Stimulated activated naive CD8-positive, alpha-beta T cell treated with anti-CD3 and anti-CD28 coated beads, Interleukin-15, Interleukin-2, amounts not matched to agents 100 ng/mL and 50 ng/mL, for 24 hours (primary cell): Measurements from ENCODE around the gene PHC3.

Experiments used
- H3K27ac Mint-ChIP-seq: one replicate; pipeline ENCODE4 v1.8.0; 2021; ENCODE audit warnings: mild to moderate bottlenecking, mixed read lengths
- H3K27me3 Mint-ChIP-seq: one replicate; pipeline ENCODE4 v1.8.0; 2021; ENCODE audit warnings: mixed read lengths
- H3K36me3 Mint-ChIP-seq: one replicate; pipeline ENCODE4 v1.8.0; 2021; ENCODE audit warnings: low read depth, mixed read lengths
- H3K4me1 Mint-ChIP-seq: one replicate; pipeline ENCODE4 v1.8.0; 2021; ENCODE audit warnings: low read depth, mixed read lengths
- H3K4me3 Mint-ChIP-seq: one replicate; pipeline ENCODE4 v1.8.0; 2021; ENCODE audit warnings: mild to moderate bottlenecking, mixed read lengths
- H3K9me3 Mint-ChIP-seq: one replicate; pipeline ENCODE4 v1.8.0; 2021; ENCODE audit warnings: mixed read lengths

The PHC3 gene

DNA sequence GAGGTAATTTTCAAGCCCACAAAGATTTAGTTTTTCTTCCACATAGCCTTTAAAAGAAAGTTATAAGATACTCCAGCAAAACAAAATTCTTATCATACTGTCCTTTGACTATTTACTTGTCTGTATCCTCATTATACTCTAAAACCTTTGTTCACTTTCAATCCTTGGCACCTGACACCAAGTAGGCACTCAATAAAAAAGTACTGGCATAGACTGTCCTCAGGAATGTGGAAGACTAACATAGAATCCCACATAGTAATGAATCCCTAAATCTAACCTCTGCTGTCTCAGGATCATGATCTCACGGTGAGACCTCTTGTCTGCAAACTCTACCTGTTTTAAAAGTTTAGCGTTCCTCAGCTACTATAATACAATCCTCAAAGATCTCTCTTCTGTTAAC is 21.6 kb downstream of the PHC3 start:
- H3K4me1 Mint-ChIP-seq: peaks cover 77% of the 10 kb centered on the region

DNA sequence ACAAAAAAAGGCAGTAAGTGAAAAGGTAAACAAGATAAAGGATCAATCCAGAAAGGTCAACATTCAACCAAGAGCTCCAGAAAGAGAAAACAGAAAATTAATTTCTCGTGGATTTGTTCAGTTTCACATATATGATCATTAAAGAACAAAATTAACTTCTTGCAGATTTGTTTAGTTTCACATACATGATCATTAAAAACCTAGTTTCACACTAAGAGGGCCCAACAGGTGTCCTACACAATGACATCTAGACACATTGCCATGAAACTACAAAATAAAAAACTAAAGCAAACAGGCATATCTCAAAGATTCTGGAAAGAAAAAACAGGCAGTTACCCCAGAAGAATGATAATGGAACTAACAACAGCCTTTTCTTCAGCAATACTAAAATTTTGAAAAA is 22.1 kb downstream of the PHC3 start:
- H3K4me1 Mint-ChIP-seq: peaks cover 77% of the 10 kb centered on the region
- peak overlapping the region; percentile 73 for H3K27ac Mint-ChIP-seq
- H3K9me3 Mint-ChIP-seq: peaks cover 4% of the 10 kb centered on the region
- H3K27me3 Mint-ChIP-seq: no peaks in the 10 kb centered on the region
- H3K36me3 Mint-ChIP-seq: peaks cover 76% of the 10 kb centered on the region
- H3K4me3 Mint-ChIP-seq: no peak overlapping the region

More for the DNA sequence above, 21.6 kb downstream of the PHC3 start:
- no peak overlapping the region for H3K4me3 Mint-ChIP-seq
- peaks cover 76% of the 10 kb centered on the region for H3K36me3 Mint-ChIP-seq
- H3K9me3 Mint-ChIP-seq: peaks cover 4% of the 10 kb centered on the region
- peak overlapping the region; percentile 14 for H3K27ac Mint-ChIP-seq
- no peaks in the 10 kb centered on the region for H3K27me3 Mint-ChIP-seq

DNA sequence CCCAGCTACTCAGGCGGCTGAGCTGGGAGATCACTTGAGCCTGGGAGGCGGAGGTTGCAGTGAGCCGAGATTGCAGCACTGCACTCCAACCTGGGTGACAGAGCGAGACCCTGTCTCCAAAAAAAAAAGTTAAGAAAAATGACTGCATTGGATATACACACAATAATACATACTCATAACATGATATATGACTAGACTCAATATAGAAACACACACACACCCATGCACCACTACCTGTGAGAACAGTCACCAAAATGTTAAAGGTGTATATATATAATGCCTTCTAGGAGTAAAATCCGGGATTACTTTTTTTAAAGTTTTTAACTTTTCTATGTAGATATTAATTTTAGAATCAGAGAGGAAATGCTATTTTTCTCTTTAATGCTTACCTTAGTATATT is 25.9 kb downstream of the PHC3 start:
- peaks cover 66% of the 10 kb centered on the region for H3K4me1 Mint-ChIP-seq
- H3K27ac Mint-ChIP-seq: no peak overlapping the region
- peaks cover 53% of the 10 kb centered on the region for H3K36me3 Mint-ChIP-seq
- H3K4me3 Mint-ChIP-seq: no peak overlapping the region
- H3K27me3 Mint-ChIP-seq: no peaks in the 10 kb centered on the region
- no peaks in the 10 kb centered on the region for H3K9me3 Mint-ChIP-seq

DNA sequence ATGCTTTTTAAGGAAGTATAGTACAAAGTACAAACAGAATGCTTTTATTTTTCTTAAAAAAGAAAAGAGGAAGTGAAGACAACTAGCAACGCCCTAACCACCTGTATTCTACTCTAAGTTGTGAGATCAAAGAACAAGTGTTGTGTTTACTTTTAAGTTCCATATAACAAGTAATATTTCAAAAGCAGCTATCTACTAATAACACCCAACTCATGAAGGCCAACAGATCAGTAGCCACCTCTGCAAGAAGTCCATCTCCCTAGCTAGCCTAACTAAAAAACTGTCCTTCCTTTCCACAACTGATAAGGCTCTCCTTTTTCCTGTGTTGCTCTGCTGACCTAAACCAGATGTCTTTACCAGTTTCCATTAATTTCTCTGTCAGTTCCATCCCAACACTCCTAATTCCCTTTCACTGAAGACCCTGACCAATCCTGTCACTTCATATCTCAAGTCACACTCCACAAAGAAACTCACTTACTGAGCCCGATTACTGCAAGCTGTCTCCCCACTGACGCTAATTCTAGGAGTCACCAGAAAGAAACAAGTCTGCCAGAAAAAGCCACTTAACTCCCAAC is 26.9 kb downstream of the PHC3 start:
- H3K27me3 Mint-ChIP-seq: no peaks in the 10 kb centered on the region
- H3K4me3 Mint-ChIP-seq: peak overlapping the region; percentile 38
- peak overlapping the region; percentile 69 for H3K27ac Mint-ChIP-seq
- H3K9me3 Mint-ChIP-seq: no peaks in the 10 kb centered on the region
- H3K4me1 Mint-ChIP-seq: peaks cover 61% of the 10 kb centered on the region
- H3K36me3 Mint-ChIP-seq: peaks cover 54% of the 10 kb centered on the region

DNA sequence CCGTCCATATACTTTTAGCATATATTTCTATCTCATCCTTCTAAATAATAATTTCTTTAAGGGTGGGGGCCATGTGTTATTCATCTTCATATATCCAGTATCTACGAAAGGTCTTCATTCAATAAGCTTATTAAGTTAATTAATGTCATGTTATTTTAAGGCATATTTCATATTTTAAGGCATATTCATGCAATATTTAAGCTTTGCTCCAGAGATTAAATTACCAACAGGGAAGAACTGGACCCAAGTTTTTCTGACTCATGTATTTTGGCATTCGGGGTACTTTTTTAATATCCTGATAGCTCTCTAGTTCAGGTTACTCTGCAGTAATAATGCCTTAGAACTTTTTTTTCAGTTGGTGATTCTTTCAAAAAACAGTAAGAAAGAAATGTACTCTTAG is 27.4 kb downstream of the PHC3 start:
- H3K27ac Mint-ChIP-seq: peak overlapping the region; percentile 69
- peaks cover 56% of the 10 kb centered on the region for H3K4me1 Mint-ChIP-seq
- H3K4me3 Mint-ChIP-seq: no peak overlapping the region
- peaks cover 51% of the 10 kb centered on the region for H3K36me3 Mint-ChIP-seq
- H3K27me3 Mint-ChIP-seq: no peaks in the 10 kb centered on the region
- H3K9me3 Mint-ChIP-seq: no peaks in the 10 kb centered on the region

DNA sequence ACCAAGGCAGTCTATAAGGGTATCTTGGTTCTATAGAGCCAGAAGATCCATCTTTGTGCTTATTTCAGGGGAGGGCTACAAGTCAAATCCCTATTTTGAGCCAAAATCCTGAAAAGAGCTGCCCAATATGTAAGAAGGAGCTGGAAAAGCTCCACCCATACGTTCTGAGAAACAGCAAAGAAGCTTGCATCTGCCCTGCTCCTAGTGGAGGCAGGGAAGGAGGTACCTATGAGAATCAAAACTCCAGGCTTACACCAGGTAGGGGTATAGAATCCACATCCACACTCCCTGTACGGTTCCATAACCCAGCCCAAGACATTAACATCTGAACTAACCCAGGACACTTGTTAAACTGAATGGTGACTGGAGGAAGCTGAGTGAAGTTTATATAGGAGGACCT is 30.0 kb downstream of the PHC3 start:
- Mint-ChIP-seq H3K27ac (no peak overlapping the region), H3K36me3 (peaks cover 52% of the 10 kb centered on the region), H3K4me1 (peaks cover 43% of the 10 kb centered on the region), H3K27me3 (no peaks in the 10 kb centered on the region), H3K4me3 (no peak overlapping the region), H3K9me3 (no peaks in the 10 kb centered on the region)

GRCh38 chr3:170149016-170149415 is 32.5 kb downstream of the PHC3 start:
- H3K4me1 Mint-ChIP-seq: peaks cover 44% of the 10 kb centered on the region
- no peak overlapping the region for H3K4me3 Mint-ChIP-seq
- no peaks in the 10 kb centered on the region for H3K9me3 Mint-ChIP-seq
- no peak overlapping the region for H3K27ac Mint-ChIP-seq
- peaks cover 56% of the 10 kb centered on the region for H3K36me3 Mint-ChIP-seq
- H3K27me3 Mint-ChIP-seq: no peaks in the 10 kb centered on the region

DNA sequence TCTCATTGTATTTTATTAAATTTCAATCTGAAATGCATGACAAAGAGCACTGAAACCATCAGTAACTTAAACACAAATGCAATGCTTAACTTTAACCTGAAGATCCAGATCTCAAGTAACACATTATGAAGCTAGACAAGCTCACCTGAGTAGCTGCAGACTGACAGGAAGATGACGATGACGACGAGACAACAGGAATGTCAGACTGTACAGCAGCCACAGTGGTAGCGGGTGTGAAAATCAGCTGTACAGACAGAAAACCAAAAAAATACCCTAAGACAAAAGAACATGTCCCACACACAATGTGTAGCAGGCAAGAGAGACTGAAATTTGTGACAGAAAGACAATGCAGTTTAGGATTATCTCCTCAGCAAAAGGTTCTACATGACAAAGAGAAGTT is 36.3 kb downstream of the PHC3 start:
- H3K4me1 Mint-ChIP-seq: peaks cover 27% of the 10 kb centered on the region

GRCh38 chr3:170144437-170144843 is 37.1 kb downstream of the PHC3 start:
- Mint-ChIP-seq H3K27me3 (no peaks in the 10 kb centered on the region), H3K36me3 (peaks cover 49% of the 10 kb centered on the region), H3K4me3 (no peak overlapping the region), H3K9me3 (no peaks in the 10 kb centered on the region), H3K4me1 (peaks cover 26% of the 10 kb centered on the region), H3K27ac (no peak overlapping the region)

More for the DNA sequence above, 36.3 kb downstream of the PHC3 start:
- H3K27me3 Mint-ChIP-seq: no peaks in the 10 kb centered on the region
- peak overlapping the region; percentile 28 for H3K27ac Mint-ChIP-seq
- H3K9me3 Mint-ChIP-seq: no peaks in the 10 kb centered on the region
- H3K4me3 Mint-ChIP-seq: no peak overlapping the region
- H3K36me3 Mint-ChIP-seq: peaks cover 53% of the 10 kb centered on the region

GRCh38 chr3:170142373-170142772 is 39.2 kb downstream of the PHC3 start:
- no peaks in the 10 kb centered on the region for H3K27me3 Mint-ChIP-seq
- peaks cover 31% of the 10 kb centered on the region for H3K4me1 Mint-ChIP-seq
- H3K27ac Mint-ChIP-seq: no peak overlapping the region
- peaks cover 42% of the 10 kb centered on the region for H3K36me3 Mint-ChIP-seq
- no peaks in the 10 kb centered on the region for H3K9me3 Mint-ChIP-seq
- H3K4me3 Mint-ChIP-seq: no peak overlapping the region

DNA sequence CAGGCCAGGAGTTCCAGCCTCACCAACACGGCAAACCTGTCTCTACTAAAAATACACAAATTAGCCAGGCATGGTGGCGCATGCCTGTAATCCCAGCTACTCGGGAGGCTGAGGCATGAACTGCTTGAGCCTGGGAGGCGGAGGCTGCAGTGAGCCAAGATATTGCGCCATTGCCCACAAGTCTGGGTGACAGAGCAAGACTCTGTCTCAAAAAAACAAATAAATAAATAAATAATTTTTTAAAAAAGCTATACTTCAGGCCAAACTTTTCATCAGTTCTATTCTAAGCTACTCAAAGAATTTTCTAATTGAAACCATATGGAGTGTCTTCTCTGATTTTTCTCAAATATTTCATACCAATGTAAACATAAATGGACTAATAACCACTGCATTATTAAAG is 43.5 kb downstream of the PHC3 start:
- Mint-ChIP-seq H3K27me3 (no peaks in the 10 kb centered on the region), H3K9me3 (peaks cover 3% of the 10 kb centered on the region), H3K27ac (no peak overlapping the region), H3K4me1 (peaks cover 20% of the 10 kb centered on the region), H3K36me3 (peaks cover 60% of the 10 kb centered on the region), H3K4me3 (no peak overlapping the region)

GRCh38 chr3:170132335-170132734 is 49.2 kb downstream of the PHC3 start:
- Mint-ChIP-seq H3K36me3 (peaks cover 77% of the 10 kb centered on the region), H3K9me3 (peaks cover 3% of the 10 kb centered on the region), H3K4me3 (no peak overlapping the region), H3K27me3 (no peaks in the 10 kb centered on the region), H3K27ac (peak overlapping the region; percentile 75), H3K4me1 (peaks cover 50% of the 10 kb centered on the region)

GRCh38 chr3:170130532-170130931 is 51.0 kb downstream of the PHC3 start:
- Mint-ChIP-seq H3K27me3 (no peaks in the 10 kb centered on the region), H3K4me3 (no peak overlapping the region), H3K9me3 (peaks cover 3% of the 10 kb centered on the region), H3K27ac (no peak overlapping the region), H3K4me1 (peaks cover 46% of the 10 kb centered on the region), H3K36me3 (peaks cover 69% of the 10 kb centered on the region)

DNA sequence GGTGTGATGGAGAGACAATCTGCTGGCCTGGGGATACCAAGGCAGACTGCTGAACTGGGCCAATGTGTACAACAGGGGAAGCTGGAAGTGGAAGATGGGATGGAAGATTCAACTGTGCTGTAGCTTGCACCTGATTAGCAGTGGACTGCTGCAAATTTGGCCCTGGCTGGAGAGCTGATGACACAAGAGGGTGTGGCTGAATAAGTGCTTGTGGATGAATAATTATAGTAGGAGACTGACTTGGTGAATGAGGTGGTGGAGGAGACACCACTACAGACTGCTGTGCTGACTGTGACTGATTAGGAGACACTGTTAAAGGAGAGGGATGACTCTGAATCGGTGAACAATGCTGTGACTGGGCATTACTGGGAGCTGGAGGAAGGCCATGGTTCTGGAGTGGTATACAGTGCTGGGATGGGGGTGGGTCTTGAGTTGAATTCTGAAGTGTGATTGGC is 52.5 kb downstream of the PHC3 start:
- Mint-ChIP-seq H3K9me3 (peaks cover 3% of the 10 kb centered on the region), H3K27me3 (no peaks in the 10 kb centered on the region), H3K36me3 (peaks cover 59% of the 10 kb centered on the region), H3K4me3 (no peak overlapping the region), H3K27ac (peak overlapping the region; percentile 74), H3K4me1 (peaks cover 48% of the 10 kb centered on the region)

- Mint-ChIP-seq H3K36me3 (peaks cover 53% of the 10 kb centered on the region), H3K4me3 (no peak overlapping the region)
Observed at GRCh38 chr3:170128259-170128976, 53.1 kb downstream of the PHC3 start.

DNA sequence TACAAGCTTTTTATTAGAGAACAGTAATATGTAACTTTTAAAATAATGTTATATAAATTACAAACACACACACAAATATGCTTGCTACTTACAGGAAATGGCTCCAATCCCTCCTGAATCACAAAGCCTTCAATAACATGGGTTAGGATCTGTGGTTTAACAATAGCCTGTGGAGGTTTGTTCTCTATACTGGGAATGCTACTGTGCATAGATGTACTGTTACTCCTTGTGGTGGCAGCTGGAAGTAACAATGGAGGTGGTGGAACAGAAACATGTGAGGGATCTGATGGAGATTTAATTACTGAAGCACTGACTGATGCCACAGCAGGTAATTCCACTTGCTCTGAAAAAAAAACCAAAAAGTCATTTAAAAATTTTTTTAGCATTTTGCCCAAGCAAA is 64.4 kb downstream of the PHC3 start:
- H3K36me3 Mint-ChIP-seq: peaks cover 52% of the 10 kb centered on the region
- H3K4me1 Mint-ChIP-seq: no peaks in the 10 kb centered on the region
- no peak overlapping the region for H3K4me3 Mint-ChIP-seq
- no peaks in the 10 kb centered on the region for H3K9me3 Mint-ChIP-seq
- H3K27ac Mint-ChIP-seq: no peak overlapping the region
- no peaks in the 10 kb centered on the region for H3K27me3 Mint-ChIP-seq

More at GRCh38 chr3:170128259-170128976, 53.1 kb downstream of the PHC3 start:
- Mint-ChIP-seq H3K4me1 (peaks cover 46% of the 10 kb centered on the region), H3K27me3 (no peaks in the 10 kb centered on the region), H3K27ac (peak overlapping the region; percentile 74), H3K9me3 (peaks cover under 1% of the 10 kb centered on the region)
